GM12874 (cell line): Measurements from ENCODE around the gene ZBTB46.

Experiments used
- TF ChIP-seq, protein P1 (sequence below): IDR thresholded peaks from 2 replicates; pipeline ENCODE4 v1.5.1; 2011; ENCODE audit warnings: low read depth, mild to moderate bottlenecking, control low read depth, low read length, moderate library complexity; ENCODE audit not compliant: insufficient read depth

The ZBTB46 gene

DNA sequence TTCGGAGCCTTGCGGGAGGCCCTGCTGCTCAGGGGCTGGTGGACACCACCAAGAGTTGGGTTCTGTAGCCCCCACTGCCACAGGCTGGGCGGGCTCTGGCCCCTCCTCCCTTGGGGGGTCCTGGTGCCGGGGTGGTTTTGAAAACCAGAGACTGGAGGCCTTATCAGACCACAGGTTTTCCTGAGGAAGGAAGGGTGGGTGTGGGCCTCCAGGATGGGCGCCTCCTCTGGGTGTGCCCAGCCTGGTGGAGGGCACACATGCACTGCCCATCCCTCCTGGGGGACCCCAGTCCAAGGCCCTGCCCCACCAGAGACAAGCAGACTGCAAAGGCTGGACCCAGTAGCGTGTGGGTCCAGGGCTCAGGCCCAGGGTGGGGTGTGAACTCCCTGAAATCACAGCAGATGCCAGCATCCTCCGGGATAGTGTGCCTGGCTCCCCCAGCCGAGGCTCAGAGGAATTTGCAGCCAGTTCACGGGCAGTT, 13.5 kb upstream of the ZBTB46 start:
- TF ChIP-seq, protein P1, sequence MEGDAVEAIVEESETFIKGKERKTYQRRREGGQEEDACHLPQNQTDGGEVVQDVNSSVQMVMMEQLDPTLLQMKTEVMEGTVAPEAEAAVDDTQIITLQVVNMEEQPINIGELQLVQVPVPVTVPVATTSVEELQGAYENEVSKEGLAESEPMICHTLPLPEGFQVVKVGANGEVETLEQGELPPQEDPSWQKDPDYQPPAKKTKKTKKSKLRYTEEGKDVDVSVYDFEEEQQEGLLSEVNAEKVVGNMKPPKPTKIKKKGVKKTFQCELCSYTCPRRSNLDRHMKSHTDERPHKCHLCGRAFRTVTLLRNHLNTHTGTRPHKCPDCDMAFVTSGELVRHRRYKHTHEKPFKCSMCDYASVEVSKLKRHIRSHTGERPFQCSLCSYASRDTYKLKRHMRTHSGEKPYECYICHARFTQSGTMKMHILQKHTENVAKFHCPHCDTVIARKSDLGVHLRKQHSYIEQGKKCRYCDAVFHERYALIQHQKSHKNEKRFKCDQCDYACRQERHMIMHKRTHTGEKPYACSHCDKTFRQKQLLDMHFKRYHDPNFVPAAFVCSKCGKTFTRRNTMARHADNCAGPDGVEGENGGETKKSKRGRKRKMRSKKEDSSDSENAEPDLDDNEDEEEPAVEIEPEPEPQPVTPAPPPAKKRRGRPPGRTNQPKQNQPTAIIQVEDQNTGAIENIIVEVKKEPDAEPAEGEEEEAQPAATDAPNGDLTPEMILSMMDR = no peak

- TF ChIP-seq, protein P1 = no peak
These were observed 12.7 kb upstream of the ZBTB46 start for GRCh38 chr20:63843778-63844177.

- TF ChIP-seq, protein P1 = no peak
These were observed 12.2 kb upstream of the ZBTB46 start for GRCh38 chr20:63843222-63843621.

DNA sequence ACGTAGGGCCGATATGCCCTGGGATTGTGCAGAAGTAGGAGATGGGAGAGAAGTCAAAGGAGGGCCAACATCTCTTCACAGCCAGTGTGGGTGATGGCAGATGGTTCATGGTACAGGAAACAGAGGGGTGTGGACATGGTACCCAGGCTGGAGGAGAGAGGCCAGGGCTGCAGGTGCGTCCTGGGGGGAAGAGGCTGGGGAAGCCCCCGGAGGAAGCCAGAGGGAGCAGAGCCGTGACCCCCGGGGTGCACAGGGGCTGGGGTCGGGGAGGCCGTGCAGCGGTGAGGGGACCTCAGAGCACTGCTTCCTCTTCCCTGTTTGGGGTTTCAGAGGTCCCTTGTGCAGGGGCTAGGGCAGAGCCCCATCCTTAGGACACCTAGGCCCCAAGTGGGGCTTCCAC, 11.2 kb upstream of the ZBTB46 start:
- TF ChIP-seq, protein P1 = no peak

- TF ChIP-seq, protein P1 = no peak
These were observed 9.4 kb upstream of the ZBTB46 start for GRCh38 chr20:63840405-63840828.

DNA sequence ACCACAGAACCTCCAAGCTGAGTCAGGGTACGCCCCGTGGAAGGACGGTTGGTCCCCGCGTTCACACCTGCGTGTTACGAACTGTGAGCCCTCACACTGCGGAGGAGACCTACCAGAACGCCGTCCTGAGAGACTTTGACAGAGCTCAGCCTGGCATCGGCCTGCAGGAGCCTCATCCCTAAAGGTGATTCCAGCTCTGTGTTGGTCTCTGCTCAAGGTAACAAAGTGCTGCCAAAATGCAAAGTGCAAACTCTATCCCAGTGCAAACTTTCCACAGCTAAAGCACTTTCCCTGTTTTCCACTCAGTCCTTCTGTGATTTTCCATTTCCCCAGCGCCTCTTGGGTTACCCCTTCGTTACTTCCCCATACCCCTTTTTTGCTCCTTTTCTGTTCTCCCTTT, 8.6 kb upstream of the ZBTB46 start:
- TF ChIP-seq, protein P1 = no peak

- TF ChIP-seq, protein P1 = no peak
These were observed 6.4 kb upstream of the ZBTB46 start for GRCh38 chr20:63837479-63837878.
